Common myeloid progenitor, CD34-positive (primary cell): ENCODE measurements around the gene HSD17B13.
"Not testable (repeated sequence)": the region's sequence is repeated elsewhere in the genome, so short reads cannot be mapped to it uniquely, and the experiment has no call there.

Experiments used
- CTCF ChIA-PET: fragments of 350-600 bp; sonication (Branson Sonifier 250); formaldehyde crosslinking; loops from one replicate; lab custom pipeline; 2021; ENCODE audit warnings: antibody characterized with exemption; lab: Charles Lee
- POLR2A ChIA-PET: fragments of 350-600 bp; sonication (Branson Sonifier 250); formaldehyde crosslinking; loops from one replicate; lab custom pipeline; 2021; ENCODE audit warnings: antibody characterized with exemption; lab: Charles Lee
- DNase-seq, 3 donors: peaks; one replicate each; pipeline versions ENCODE4 v3.0.0 to v3.0.0-alpha.2; 2013
- H3K27ac ChIP-seq, 2 experiments: 1 replicate in 1 of 2; 2 replicates in 1 of 2; pipeline ENCODE4 v1.7.0; 2013; ENCODE audit warnings: inconsistent platforms in 2 of 2, low read length in 2 of 2, mild to moderate bottlenecking in 2 of 2, low read depth in 1 of 2, moderate library complexity in 1 of 2; ENCODE audit not compliant: severe bottlenecking in 2 of 2, insufficient read depth in 1 of 2, poor library complexity in 1 of 2
- H3K27me3 ChIP-seq, 5 experiments: replicated peaks in 2 of 5; 1 replicate in 3 of 5; 2 replicates in 2 of 5; pipeline versions ENCODE4 v1.6.1 to v1.7.0; 2013; ENCODE audit warnings: low read length in 4 of 5, mild to moderate bottlenecking in 2 of 5, moderate library complexity in 2 of 5, inconsistent platforms in 1 of 5; ENCODE audit not compliant: insufficient read depth in 5 of 5, control insufficient read depth in 4 of 5
- H3K36me3 ChIP-seq, 4 experiments: 1 replicate in 2 of 4; 2 replicates in 2 of 4; pipeline versions ENCODE4 v1.6.1 to v1.7.0; 2013; ENCODE audit warnings: low read length in 3 of 4, control low read depth in 1 of 4, mild to moderate bottlenecking in 1 of 4; ENCODE audit not compliant: control insufficient read depth in 4 of 4, insufficient read depth in 4 of 4
- H3K4me1 ChIP-seq, 4 experiments: 1 replicate in 3 of 4; 2 replicates in 1 of 4; pipeline versions ENCODE4 v1.6.1 to v1.7.1; 2013; ENCODE audit warnings: low read length in 3 of 4, mild to moderate bottlenecking in 3 of 4, control low read depth in 1 of 4, inconsistent platforms in 1 of 4, moderate library complexity in 1 of 4; ENCODE audit not compliant: control insufficient read depth in 4 of 4, insufficient read depth in 4 of 4; ENCODE audit errors: control extremely low read depth in 1 of 4
- H3K4me3 ChIP-seq, 7 experiments: 1 replicate in 4 of 7; 2 replicates in 3 of 7; pipeline versions ENCODE4 v1.5.1 to v1.7.0; 2013; ENCODE audit warnings: mild to moderate bottlenecking in 7 of 7, low read length in 6 of 7, moderate library complexity in 6 of 7, inconsistent platforms in 2 of 7, low read depth in 2 of 7, control low read depth in 1 of 7; ENCODE audit not compliant: insufficient read depth in 4 of 7, control insufficient read depth in 1 of 7; ENCODE audit errors: extremely low read depth in 1 of 7
- H3K9me3 ChIP-seq, 5 experiments: 1 replicate in 4 of 5; 2 replicates in 1 of 5; pipeline versions ENCODE4 v1.6.1 to v1.7.1; 2013; ENCODE audit warnings: low read length in 4 of 5, mild to moderate bottlenecking in 2 of 5, inconsistent platforms in 1 of 5, low read depth in 1 of 5, moderate library complexity in 1 of 5; ENCODE audit not compliant: control insufficient read depth in 4 of 5, insufficient read depth in 2 of 5; ENCODE audit errors: control extremely low read depth in 1 of 5
- WGBS: methylation state at CpG from one replicate; pipeline ENCODE4 v1.1.5; 2013; ENCODE audit not compliant: insufficient coverage; 5-methylcytosine and 5-hydroxymethylcytosine counted together

The HSD17B13 gene

GRCh38 chr4:87341954-87342635 lies 19.4 kb upstream of the HSD17B13 start:
- H3K27me3 ChIP-seq, DNase-seq, H3K4me3 ChIP-seq, H3K27ac ChIP-seq, CTCF ChIA-PET, H3K4me1 ChIP-seq: not testable (repeated sequence)
- POLR2A ChIA-PET: interaction anchor here (0.7 kb wide), 1 partner anchor 51 kb away, joined by 4 read pairs; no protein-coding TSS in a partner anchor
- Histone ChIP-seq H3K9me3 (peaks cover 5 to 20% (median 5%) of the 10 kb centered on the region in 5 experiments), H3K36me3 (peaks cover 23 to 87% (median 52%) of the 10 kb centered on the region in 4 experiments)
- 100% methylated on average over 4 of the region's 8 CpGs for WGBS

- POLR2A ChIA-PET: no interaction called here
- 100% methylated on average over 1 of the region's 2 CpGs for WGBS
- Histone ChIP-seq H3K27ac (no peak overlapping the region), H3K9me3 (peaks cover 0 to 6% (median 3%) of the 10 kb centered on the region in 5 experiments), H3K27me3 (no peaks in the 10 kb centered on the region), H3K4me1 (no peaks in the 10 kb centered on the region), H3K4me3 (no peak overlapping the region), H3K36me3 (peaks cover 17 to 89% (median 52%) of the 10 kb centered on the region in 4 experiments)
- CTCF ChIA-PET: no interaction called here
- no peak for DNase-seq
Observed at GRCh38 chr4:87339440-87339839, 16.8 kb upstream of the HSD17B13 start.

GRCh38 chr4:87337361-87337760 lies 14.7 kb upstream of the HSD17B13 start:
- WGBS: no CpG with 5 or more reads among the region's 1 CpG
- Histone ChIP-seq H3K27me3 (no peaks in the 10 kb centered on the region), H3K4me3 (no peak overlapping the region), H3K9me3 (peaks cover 5 to 24% (median 8%) of the 10 kb centered on the region in 5 experiments), H3K4me1 (no peaks in the 10 kb centered on the region), H3K36me3 (peaks cover 21 to 93% (median 47%) of the 10 kb centered on the region in 4 experiments), H3K27ac (no peak overlapping the region)
- DNase-seq: no peak
- CTCF ChIA-PET: no interaction called here
- POLR2A ChIA-PET: no interaction called here

- H3K27me3 ChIP-seq: no peaks in the 10 kb centered on the region
- H3K27ac ChIP-seq: no peak overlapping the region
- peaks cover 14 to 55% (median 21%) of the 10 kb centered on the region in 4 experiments for H3K36me3 ChIP-seq
- peak in 1 of 3 donors; percentile 11 for DNase-seq
- CTCF ChIA-PET: no interaction called here
- H3K4me3 ChIP-seq: no peak overlapping the region
- peaks cover 5 to 38% (median 8%) of the 10 kb centered on the region in 5 experiments for H3K9me3 ChIP-seq
- POLR2A ChIA-PET: no interaction called here
- no CpG with 5 or more reads among the region's 1 CpG for WGBS
- H3K4me1 ChIP-seq: no peaks in the 10 kb centered on the region
Observed at GRCh38 chr4:87333267-87333666, 10.6 kb upstream of the HSD17B13 start.

- POLR2A ChIA-PET: no interaction called here
- H3K36me3 ChIP-seq: peaks cover 6 to 30% (median 8%) of the 10 kb centered on the region in 4 experiments
- H3K27ac ChIP-seq: no peak overlapping the region
- WGBS: no CpG with 5 or more reads among the region's 4 CpGs
- DNase-seq: no peak
- CTCF ChIA-PET: no interaction called here
- H3K9me3 ChIP-seq: peaks cover 5 to 36% (median 7%) of the 10 kb centered on the region in 5 experiments
- no peak overlapping the region for H3K4me3 ChIP-seq
- no peaks in the 10 kb centered on the region for H3K27me3 ChIP-seq
- no peaks in the 10 kb centered on the region for H3K4me1 ChIP-seq
Observed at GRCh38 chr4:87330761-87331160, 8.1 kb upstream of the HSD17B13 start.

GRCh38 chr4:87327136-87327535 lies 4.5 kb upstream of the HSD17B13 start:
- DNase-seq: no peak
- no peaks in the 10 kb centered on the region for H3K4me1 ChIP-seq
- no peak overlapping the region for H3K4me3 ChIP-seq
- H3K36me3 ChIP-seq: no peaks in the 10 kb centered on the region
- CTCF ChIA-PET: no interaction called here
- H3K9me3 ChIP-seq: peaks cover 0 to 12% (median 1%) of the 10 kb centered on the region in 5 experiments
- WGBS: 100% methylated on average over 1 of the region's 1 CpG
- H3K27me3 ChIP-seq: no peaks in the 10 kb centered on the region
- POLR2A ChIA-PET: no interaction called here
- H3K27ac ChIP-seq: no peak overlapping the region

- no peak overlapping the region for H3K27ac ChIP-seq
- ChIA-PET CTCF (no interaction called here), POLR2A (no interaction called here)
- H3K27me3 ChIP-seq: no peaks in the 10 kb centered on the region
- H3K36me3 ChIP-seq: no peaks in the 10 kb centered on the region
- DNase-seq: no peak
- no CpG with 5 or more reads among the region's 3 CpGs for WGBS
- H3K4me1 ChIP-seq: no peaks in the 10 kb centered on the region
- H3K9me3 ChIP-seq: peaks cover 0 to 9% (median 1%) of the 10 kb centered on the region in 5 experiments
- H3K4me3 ChIP-seq: no peak overlapping the region
Observed at GRCh38 chr4:87326460-87326859, 3.8 kb upstream of the HSD17B13 start.
